Prostate gland (tissue), 2 donors: ENCODE measurements around the gene ORAI3.

Experiments used
- POLR2A ChIP-seq: fragments of 450-650 bp; IDR thresholded peaks from one replicate; pipeline ENCODE4 v1.6.1; 2016; ENCODE audit warnings: antibody characterized with exemption, mild to moderate bottlenecking
- POLR2AphosphoS5 ChIP-seq: sonication (generic); formaldehyde crosslinking; IDR thresholded peaks from one replicate; pipeline ENCODE4 v1.6.1; 2017; ENCODE audit warnings: antibody characterized with exemption
- TF ChIP-seq, protein P1 (sequence below), 4 experiments: fragments of 200-600 bp in 2 of 4; fragments of 450-650 bp in 2 of 4; sonication (generic) in 2 of 4; IDR thresholded peaks; 1 replicate in 3 of 4; 2 replicates in 1 of 4; pipeline ENCODE4 v1.5.1; 2016 to 2019; ENCODE audit warnings: antibody characterized with exemption in 4 of 4, mild to moderate bottlenecking in 2 of 4, moderate library complexity in 2 of 4

- TF ChIP-seq, protein P1, sequence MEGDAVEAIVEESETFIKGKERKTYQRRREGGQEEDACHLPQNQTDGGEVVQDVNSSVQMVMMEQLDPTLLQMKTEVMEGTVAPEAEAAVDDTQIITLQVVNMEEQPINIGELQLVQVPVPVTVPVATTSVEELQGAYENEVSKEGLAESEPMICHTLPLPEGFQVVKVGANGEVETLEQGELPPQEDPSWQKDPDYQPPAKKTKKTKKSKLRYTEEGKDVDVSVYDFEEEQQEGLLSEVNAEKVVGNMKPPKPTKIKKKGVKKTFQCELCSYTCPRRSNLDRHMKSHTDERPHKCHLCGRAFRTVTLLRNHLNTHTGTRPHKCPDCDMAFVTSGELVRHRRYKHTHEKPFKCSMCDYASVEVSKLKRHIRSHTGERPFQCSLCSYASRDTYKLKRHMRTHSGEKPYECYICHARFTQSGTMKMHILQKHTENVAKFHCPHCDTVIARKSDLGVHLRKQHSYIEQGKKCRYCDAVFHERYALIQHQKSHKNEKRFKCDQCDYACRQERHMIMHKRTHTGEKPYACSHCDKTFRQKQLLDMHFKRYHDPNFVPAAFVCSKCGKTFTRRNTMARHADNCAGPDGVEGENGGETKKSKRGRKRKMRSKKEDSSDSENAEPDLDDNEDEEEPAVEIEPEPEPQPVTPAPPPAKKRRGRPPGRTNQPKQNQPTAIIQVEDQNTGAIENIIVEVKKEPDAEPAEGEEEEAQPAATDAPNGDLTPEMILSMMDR (IDR thresholded peaks at IDR 0.05), result no peak
- no peak for TF ChIP-seq POLR2AphosphoS5
- no peak for TF ChIP-seq POLR2A
These were observed 53.4 kb downstream of the ORAI3 start for GRCh38 chr16:31002250-31002700.
